ENCODE measurements around the gene CFAP53. TPM values are rescaled to one million over a fixed set of nuclear protein-coding genes. Genes with fewer than 3 reads are reported as not detected.

CFAP53 gene
- total RNA-seq, 2 experiments from 2014 or later = 0.86 TPM; not detected in 1

DNA sequence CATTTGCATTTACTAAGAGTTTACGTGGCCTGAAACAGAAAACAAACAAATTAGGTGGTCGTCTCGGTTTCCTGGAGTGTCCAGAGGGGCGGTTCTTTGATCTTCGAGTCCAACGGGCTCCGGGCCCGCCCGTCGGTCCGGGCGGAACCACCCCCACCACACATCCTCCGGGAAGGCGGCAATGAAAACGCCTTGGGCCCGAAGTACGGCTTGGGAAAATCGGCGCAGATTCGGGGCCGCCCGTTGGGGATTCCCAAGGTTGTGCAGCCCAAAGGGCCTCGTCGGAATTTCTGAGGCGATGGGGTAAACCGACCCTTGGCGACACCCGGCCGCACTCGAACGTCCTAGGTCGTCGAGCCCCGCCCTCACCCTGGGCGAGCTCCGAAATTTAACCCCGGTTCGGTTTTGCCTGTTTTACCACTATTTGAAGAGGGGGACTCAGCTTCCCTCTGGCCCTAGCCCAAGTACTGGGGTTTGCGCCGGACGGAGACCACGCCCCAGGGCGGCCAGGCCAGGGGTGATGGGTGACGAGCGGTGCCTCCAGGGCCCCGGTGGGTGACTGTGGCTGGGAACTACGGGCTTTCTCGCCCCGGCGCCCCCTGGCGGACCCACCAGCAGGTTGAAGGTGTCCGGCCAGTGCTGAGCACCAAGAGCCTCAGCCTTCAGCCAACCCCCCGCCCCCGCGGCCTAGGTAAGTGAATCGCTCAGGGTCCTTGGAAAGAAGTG lies 1.9 kb upstream of the CFAP53 start:
- POLR2A ChIA-PET = interaction anchor here (0.7 kb wide), 1 partner anchor 569 kb away, joined by 3 read pairs; no protein-coding TSS in a partner anchor
- no peak for TF ChIP-seq EZH2phosphoT487 (IDR thresholded peaks at IDR 0.05; ENCODE audit: borderline replicate concordance, low read depth, low read length)
- TF ChIP-seq, protein P1, sequence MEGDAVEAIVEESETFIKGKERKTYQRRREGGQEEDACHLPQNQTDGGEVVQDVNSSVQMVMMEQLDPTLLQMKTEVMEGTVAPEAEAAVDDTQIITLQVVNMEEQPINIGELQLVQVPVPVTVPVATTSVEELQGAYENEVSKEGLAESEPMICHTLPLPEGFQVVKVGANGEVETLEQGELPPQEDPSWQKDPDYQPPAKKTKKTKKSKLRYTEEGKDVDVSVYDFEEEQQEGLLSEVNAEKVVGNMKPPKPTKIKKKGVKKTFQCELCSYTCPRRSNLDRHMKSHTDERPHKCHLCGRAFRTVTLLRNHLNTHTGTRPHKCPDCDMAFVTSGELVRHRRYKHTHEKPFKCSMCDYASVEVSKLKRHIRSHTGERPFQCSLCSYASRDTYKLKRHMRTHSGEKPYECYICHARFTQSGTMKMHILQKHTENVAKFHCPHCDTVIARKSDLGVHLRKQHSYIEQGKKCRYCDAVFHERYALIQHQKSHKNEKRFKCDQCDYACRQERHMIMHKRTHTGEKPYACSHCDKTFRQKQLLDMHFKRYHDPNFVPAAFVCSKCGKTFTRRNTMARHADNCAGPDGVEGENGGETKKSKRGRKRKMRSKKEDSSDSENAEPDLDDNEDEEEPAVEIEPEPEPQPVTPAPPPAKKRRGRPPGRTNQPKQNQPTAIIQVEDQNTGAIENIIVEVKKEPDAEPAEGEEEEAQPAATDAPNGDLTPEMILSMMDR (conservative IDR thresholded peaks at IDR 0.05; ENCODE audit: low read length) = peak; percentile 74
- no peaks in the 10 kb centered on the region for H3K9me3 ChIP-seq (ENCODE audit: low read length)
- DNase-seq (ENCODE audit: low spot score) = peak; percentile 75
- peaks cover 39% of the 10 kb centered on the region for H3K36me3 ChIP-seq (ENCODE audit: insufficient read depth, low read length)
- H3K4me2 ChIP-seq (ENCODE audit: low read length) = peak overlapping the region; percentile 51
- H3K27ac ChIP-seq (ENCODE audit: low read depth, low read length, poor library complexity, severe bottlenecking) = no peak overlapping the region
- no peaks in the 10 kb centered on the region for H3K9me2 ChIP-seq (ENCODE audit: insufficient read depth, low read length)
- peak overlapping the region; percentile 50 for H3K4me3 ChIP-seq (ENCODE audit: low read depth, low read length, poor library complexity, severe bottlenecking)
- intact Hi-C loops (cut with micrococcal nuclease; ENCODE audit: unreplicated experiment) = loop anchor here (5.0 kb wide), 2 partner anchors 89 to 104 kb away; no protein-coding TSS in a partner anchor
- no peaks in the 10 kb centered on the region for H4K20me1 ChIP-seq (ENCODE audit: insufficient read depth, low read length)
- BruUV-seq (replicated peaks) = no TSS peak
- peak overlapping the region; percentile 33; the same call in 1 of the 2 replicates for H2AFZ ChIP-seq (ENCODE audit: low read length)
- CTCF ChIA-PET (ENCODE audit: unreplicated experiment) = no interaction called here
- H3K79me2 ChIP-seq (ENCODE audit: insufficient read depth, low read depth, low read length) = no peaks in the 10 kb centered on the region
- H3K4me1 ChIP-seq (ENCODE audit: insufficient read depth, low read length, poor library complexity, severe bottlenecking) = peaks cover 25% of the 10 kb centered on the region

DNA sequence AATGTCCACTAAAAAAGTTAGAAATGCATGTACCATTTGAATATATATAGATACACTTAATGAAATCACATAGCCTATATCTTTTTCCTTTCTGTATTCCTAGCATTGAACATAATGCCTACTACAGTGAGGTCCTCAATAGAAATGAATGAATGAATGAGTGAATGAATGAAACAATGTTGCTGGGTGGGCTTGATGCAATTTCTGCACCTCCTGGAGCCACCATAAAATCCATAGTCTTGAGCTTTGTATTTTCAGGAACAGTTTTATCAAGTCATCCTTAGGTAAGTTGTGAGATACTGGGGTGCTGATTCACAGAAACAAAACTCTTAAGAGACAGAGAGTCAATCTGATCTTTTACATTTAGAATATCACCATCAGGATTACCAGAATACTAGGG lies 3.3 kb downstream of the CFAP53 start:
- Histone ChIP-seq H4K20me1 (ENCODE audit: insufficient read depth, low read length) (no peaks in the 10 kb centered on the region), H2AFZ (ENCODE audit: low read length) (no peak overlapping the region), H3K36me3 (ENCODE audit: insufficient read depth, low read length) (no peaks in the 10 kb centered on the region; the same call in 1 of the 2 replicates), H3K4me1 (ENCODE audit: insufficient read depth, low read length, poor library complexity, severe bottlenecking) (peaks cover 21% of the 10 kb centered on the region), H3K4me2 (ENCODE audit: low read length) (no peak overlapping the region), H3K9me2 (ENCODE audit: insufficient read depth, low read length) (no peaks in the 10 kb centered on the region), H3K79me2 (ENCODE audit: insufficient read depth, low read depth, low read length) (no peaks in the 10 kb centered on the region), H3K9me3 (ENCODE audit: low read length) (no peaks in the 10 kb centered on the region), H3K27ac (ENCODE audit: low read depth, low read length, poor library complexity, severe bottlenecking) (no peak overlapping the region), H3K4me3 (ENCODE audit: low read depth, low read length, poor library complexity, severe bottlenecking) (no peak overlapping the region)
- intact Hi-C loops (cut with micrococcal nuclease; ENCODE audit: unreplicated experiment) = no loop called here
- POLR2A ChIA-PET = interaction anchor here (0.5 kb wide), 1 partner anchor 57 kb away, joined by 3 read pairs; no protein-coding TSS in a partner anchor
- no TSS peak for BruUV-seq (replicated peaks)
- CTCF ChIA-PET (ENCODE audit: unreplicated experiment) = no interaction called here
- no peak for DNase-seq (ENCODE audit: low spot score)
- TF ChIP-seq, protein P1 (conservative IDR thresholded peaks at IDR 0.05; ENCODE audit: low read length) = no peak
- no peak for TF ChIP-seq EZH2phosphoT487 (IDR thresholded peaks at IDR 0.05; ENCODE audit: borderline replicate concordance, low read depth, low read length)

DNA sequence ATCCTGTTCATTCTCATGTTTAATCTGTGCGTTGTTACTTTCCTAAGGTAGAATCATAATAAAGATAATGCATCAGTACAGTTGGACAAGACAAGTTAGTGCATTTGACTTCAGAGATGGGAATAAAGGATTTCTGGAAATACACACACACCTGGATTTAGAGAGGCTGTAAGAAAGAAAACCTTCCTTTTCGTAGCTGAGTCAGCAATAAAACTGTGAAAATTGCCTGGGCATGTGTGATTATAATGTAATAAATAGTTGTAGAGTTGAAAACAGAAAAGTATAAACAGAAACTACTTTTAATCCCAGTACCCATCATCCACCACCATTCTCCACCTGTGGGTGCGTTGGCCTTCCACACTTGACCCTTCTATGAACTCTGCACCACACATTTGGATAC lies 15.4 kb downstream of the CFAP53 start:
- no peak for DNase-seq (ENCODE audit: low spot score)
- H3K36me3 ChIP-seq (ENCODE audit: insufficient read depth, low read length) = no peaks in the 10 kb centered on the region
- H3K4me1 ChIP-seq (ENCODE audit: insufficient read depth, low read length, poor library complexity, severe bottlenecking) = no peaks in the 10 kb centered on the region
- H3K79me2 ChIP-seq (ENCODE audit: insufficient read depth, low read depth, low read length) = no peaks in the 10 kb centered on the region
- no peak overlapping the region for H3K4me2 ChIP-seq (ENCODE audit: low read length)
- H4K20me1 ChIP-seq (ENCODE audit: insufficient read depth, low read length) = no peaks in the 10 kb centered on the region
- BruUV-seq (replicated peaks) = no TSS peak
- H3K9me2 ChIP-seq (ENCODE audit: insufficient read depth, low read length) = no peaks in the 10 kb centered on the region
- ChIA-PET POLR2A (no interaction called here), CTCF (ENCODE audit: unreplicated experiment) (no interaction called here)
- TF ChIP-seq, protein P1 (conservative IDR thresholded peaks at IDR 0.05; ENCODE audit: low read length) = no peak
- no peak for TF ChIP-seq EZH2phosphoT487 (IDR thresholded peaks at IDR 0.05; ENCODE audit: borderline replicate concordance, low read depth, low read length)
- H3K27ac ChIP-seq (ENCODE audit: low read depth, low read length, poor library complexity, severe bottlenecking) = no peak overlapping the region
- no peak overlapping the region for H3K4me3 ChIP-seq (ENCODE audit: low read depth, low read length, poor library complexity, severe bottlenecking)
- H3K9me3 ChIP-seq (ENCODE audit: low read length) = no peaks in the 10 kb centered on the region
- no peak overlapping the region for H2AFZ ChIP-seq (ENCODE audit: low read length)
- intact Hi-C loops (cut with micrococcal nuclease; ENCODE audit: unreplicated experiment) = no loop called here
